B cell (primary cell): ENCODE measurements around the gene ELAVL4. TPM values are rescaled to one million over a fixed set of nuclear protein-coding genes. Genes with fewer than 3 reads are reported as not detected.

Experiments
- ATAC-seq: fragments of 200-7000 bp; cut with Tn5 transposase; one replicate; pipeline ENCODE4 v1.10.0; 2021; ENCODE audit warnings: low read depth, mild to moderate bottlenecking, moderate number of reproducible peaks, moderate library complexity
- CTCF ChIA-PET: fragments of 350-600 bp; sonication (Branson Sonifier 250); formaldehyde crosslinking; loops from one replicate; lab custom pipeline; 2021; ENCODE audit warnings: antibody characterized with exemption, inconsistent platforms; lab: Charles Lee
- POLR2A ChIA-PET: fragments of 350-600 bp; sonication (Branson Sonifier 250); formaldehyde crosslinking; loops from one replicate; lab custom pipeline; 2021; ENCODE audit warnings: antibody characterized with exemption; lab: Charles Lee
- DNase-seq: peaks from one replicate; pipeline ENCODE4 v3.0.0; 2013
- H2AFZ ChIP-seq: 2 replicates; pipeline ENCODE4 v1.6.1; 2012; ENCODE audit warnings: mild to moderate bottlenecking, low read depth, low read length; ENCODE audit not compliant: insufficient read depth, poor library complexity, severe bottlenecking
- H3K27ac ChIP-seq, 2 donors: 1 replicate in 1 of 2; 2 replicates in 1 of 2; pipeline ENCODE4 v1.5.1; 2012 to 2013; ENCODE audit warnings: low read length in 2 of 2, mild to moderate bottlenecking in 2 of 2, moderate library complexity in 1 of 2
- H3K27me3 ChIP-seq, 4 experiments: fragments of 200-600 bp in 1 of 4; sonication (generic) in 1 of 4; replicated peaks in 1 of 4; 1 replicate in 2 of 4; 2 replicates in 2 of 4; pipeline versions ENCODE4 v1.6.1 to v1.7.0; 2013 to 2016; ENCODE audit warnings: low read length in 3 of 4, mild to moderate bottlenecking in 2 of 4, mixed read lengths in 1 of 4, moderate library complexity in 1 of 4; ENCODE audit not compliant: insufficient read depth in 4 of 4, control insufficient read depth in 3 of 4; ENCODE audit errors: control extremely low read depth in 1 of 4
- H3K36me3 ChIP-seq, 2 experiments: replicated peaks in 1 of 2; 1 replicate in 1 of 2; 2 replicates in 1 of 2; pipeline versions ENCODE4 v1.6.1 to v1.7.1; 2013; ENCODE audit warnings: low read length in 1 of 2; ENCODE audit not compliant: insufficient read depth in 2 of 2, control insufficient read depth in 1 of 2; ENCODE audit errors: control extremely low read depth in 1 of 2, extremely low read depth in 1 of 2
- H3K4me1 ChIP-seq, 2 donors: fragments of 200-600 bp in 1 of 2; sonication (generic) in 1 of 2; 1 replicate in 1 of 2; 2 replicates in 1 of 2; pipeline versions ENCODE4 v1.5.1 to v1.6.1; 2013 to 2017; ENCODE audit warnings: low read length in 2 of 2; ENCODE audit not compliant: control insufficient read depth in 2 of 2, insufficient read depth in 2 of 2
- H3K4me2 ChIP-seq: replicated peaks from 2 replicates; pipeline ENCODE3; 2012; ENCODE audit warnings: mild to moderate bottlenecking, low read depth, low read length; ENCODE audit not compliant: poor library complexity, severe bottlenecking
- H3K4me3 ChIP-seq, 5 experiments: fragments of 200-600 bp in 1 of 5; sonication (generic) in 1 of 5; 1 replicate in 3 of 5; 2 replicates in 2 of 5; pipeline versions ENCODE4 v1.5.1 to v1.7.0; 2011 to 2016; ENCODE audit warnings: low read length in 4 of 5, mild to moderate bottlenecking in 4 of 5, low read depth in 2 of 5, control low read depth in 1 of 5, moderate library complexity in 1 of 5; ENCODE audit not compliant: insufficient read depth in 1 of 5; ENCODE audit errors: control extremely low read depth in 1 of 5, extremely low read depth in 1 of 5
- H3K79me2 ChIP-seq: fragments of 200-600 bp; sonication (generic); one replicate; pipeline ENCODE4 v1.6.0; 2016; ENCODE audit warnings: low read length; ENCODE audit not compliant: control insufficient read depth, insufficient read depth
- H3K9ac ChIP-seq: fragments of 200-600 bp; sonication (generic); 2 replicates; pipeline ENCODE4 v1.6.1; 2017; ENCODE audit warnings: mild to moderate bottlenecking, low read length, moderate library complexity
- H3K9me3 ChIP-seq, 3 donors: one replicate each; pipeline versions ENCODE4 v1.6.1 to v1.7.1; 2013; ENCODE audit warnings: low read length in 2 of 3; ENCODE audit not compliant: control insufficient read depth in 2 of 3, insufficient read depth in 1 of 3; ENCODE audit errors: control extremely low read depth in 1 of 3
- H4K20me1 ChIP-seq: 2 replicates; pipeline ENCODE4 v1.6.0; 2012; ENCODE audit warnings: mild to moderate bottlenecking, low read length; ENCODE audit not compliant: insufficient read depth, control insufficient read depth, poor library complexity, severe bottlenecking
- H3K27ac Mint-ChIP-seq: one replicate; pipeline ENCODE4 v1.8.0; 2021; ENCODE audit warnings: mixed read lengths
- H3K27me3 Mint-ChIP-seq: one replicate; pipeline ENCODE4 v1.8.0; 2021; ENCODE audit warnings: mixed read lengths
- H3K4me1 Mint-ChIP-seq: one replicate; pipeline ENCODE4 v1.8.0; 2021; ENCODE audit warnings: mixed read lengths
- H3K4me3 Mint-ChIP-seq: one replicate; pipeline ENCODE4 v1.8.0; 2021; ENCODE audit warnings: mixed read lengths
- H3K9me3 Mint-ChIP-seq: one replicate; pipeline ENCODE4 v1.8.0; 2022; ENCODE audit warnings: mixed read lengths; ENCODE audit not compliant: insufficient read depth
- EZH2 ChIP-seq: IDR thresholded peaks from 2 replicates; pipeline ENCODE4 v1.6.1; 2012; ENCODE audit warnings: borderline replicate concordance, low read depth, mild to moderate bottlenecking, moderate library complexity, low read length; ENCODE audit not compliant: insufficient read depth, poor library complexity, severe bottlenecking
- WGBS: methylation state at CpG from one replicate; pipeline ENCODE4 v1.1.5; 2013; ENCODE audit warnings: missing lambda C conversion rate; ENCODE audit not compliant: insufficient coverage; 5-methylcytosine and 5-hydroxymethylcytosine counted together
- intact Hi-C: fragments of 100-400 bp; cut with micrococcal nuclease; formaldehyde crosslinking; loops from one replicate; pipeline ENCODE4 v1.10.0; 2022
- polyA plus RNA-seq: library from polyadenylated mRNA; depleted of rRNA; stranded (reverse); fragments of >200 nt; gene quantifications from 2 replicates; pipeline ENCODE4 v1.2.3, GENCODE V29; 2012
- total RNA-seq, 2 donors: library from RNA; stranded (reverse); fragments of 120-200 nt in 1 of 2; gene quantifications; 1 replicate in 1 of 2; 2 replicates in 1 of 2; pipeline versions ENCODE4 v1.2.3 to v1.2.4, GENCODE V29; 2013 to 2022
- TF ChIP-seq, protein P1 (sequence below): fragments of 200-600 bp; IDR thresholded peaks from one replicate; pipeline ENCODE4 v1.8.0; 2022; ENCODE audit warnings: antibody characterized with exemption, mild to moderate bottlenecking

ELAVL4 gene
- total and polyA plus RNA-seq, 2 donors (not counting 1 experiment from before 2014, with no cell fraction given) = not detected

DNA sequence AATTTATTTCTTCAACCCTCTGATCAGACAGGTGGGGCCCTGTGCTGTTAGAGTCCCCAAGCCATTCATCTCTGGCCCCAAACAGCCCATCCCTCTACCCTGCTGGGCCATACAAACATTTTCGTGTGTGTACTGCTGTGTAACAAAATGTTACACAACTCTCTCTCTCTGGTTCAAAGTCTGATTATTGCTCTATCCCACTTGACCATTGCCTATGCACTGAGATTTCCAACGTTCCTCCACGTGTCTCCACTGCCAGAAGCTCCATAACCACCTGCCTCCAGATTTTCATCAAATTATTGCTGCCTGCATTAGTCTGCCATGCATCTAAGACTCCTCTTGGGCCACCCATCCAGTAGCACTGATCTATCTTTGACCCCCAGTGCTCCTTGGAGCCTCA is 104.8 kb downstream of the ELAVL4 start:
- POLR2A ChIA-PET = no interaction called here
- Histone ChIP-seq H3K36me3 (no peaks in the 10 kb centered on the region), H3K4me1 (no peaks in the 10 kb centered on the region), H2AFZ (no peak overlapping the region), H3K9me3 (no peaks in the 10 kb centered on the region), H3K4me3 (no peak overlapping the region), H3K79me2 (no peaks in the 10 kb centered on the region), H4K20me1 (no peaks in the 10 kb centered on the region), H3K4me2 (no peak overlapping the region), H3K9ac (no peak overlapping the region), H3K27me3 (no peaks in the 10 kb centered on the region), H3K27ac (no peak overlapping the region)
- DNase-seq (no peak), ATAC-seq (no peak)
- CTCF ChIA-PET = no interaction called here
- no peaks in the 10 kb centered on the region for H3K9me3 Mint-ChIP-seq
- no peaks in the 10 kb centered on the region for H3K4me1 Mint-ChIP-seq
- H3K4me3 Mint-ChIP-seq = no peak overlapping the region
- 82% methylated on average over 3 of the region's 3 CpGs for WGBS
- intact Hi-C loops = no loop called here
- H3K27ac Mint-ChIP-seq = no peak overlapping the region
- no peaks in the 10 kb centered on the region for H3K27me3 Mint-ChIP-seq
- no peak for TF ChIP-seq EZH2
- TF ChIP-seq, protein P1, sequence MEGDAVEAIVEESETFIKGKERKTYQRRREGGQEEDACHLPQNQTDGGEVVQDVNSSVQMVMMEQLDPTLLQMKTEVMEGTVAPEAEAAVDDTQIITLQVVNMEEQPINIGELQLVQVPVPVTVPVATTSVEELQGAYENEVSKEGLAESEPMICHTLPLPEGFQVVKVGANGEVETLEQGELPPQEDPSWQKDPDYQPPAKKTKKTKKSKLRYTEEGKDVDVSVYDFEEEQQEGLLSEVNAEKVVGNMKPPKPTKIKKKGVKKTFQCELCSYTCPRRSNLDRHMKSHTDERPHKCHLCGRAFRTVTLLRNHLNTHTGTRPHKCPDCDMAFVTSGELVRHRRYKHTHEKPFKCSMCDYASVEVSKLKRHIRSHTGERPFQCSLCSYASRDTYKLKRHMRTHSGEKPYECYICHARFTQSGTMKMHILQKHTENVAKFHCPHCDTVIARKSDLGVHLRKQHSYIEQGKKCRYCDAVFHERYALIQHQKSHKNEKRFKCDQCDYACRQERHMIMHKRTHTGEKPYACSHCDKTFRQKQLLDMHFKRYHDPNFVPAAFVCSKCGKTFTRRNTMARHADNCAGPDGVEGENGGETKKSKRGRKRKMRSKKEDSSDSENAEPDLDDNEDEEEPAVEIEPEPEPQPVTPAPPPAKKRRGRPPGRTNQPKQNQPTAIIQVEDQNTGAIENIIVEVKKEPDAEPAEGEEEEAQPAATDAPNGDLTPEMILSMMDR = no peak

DNA sequence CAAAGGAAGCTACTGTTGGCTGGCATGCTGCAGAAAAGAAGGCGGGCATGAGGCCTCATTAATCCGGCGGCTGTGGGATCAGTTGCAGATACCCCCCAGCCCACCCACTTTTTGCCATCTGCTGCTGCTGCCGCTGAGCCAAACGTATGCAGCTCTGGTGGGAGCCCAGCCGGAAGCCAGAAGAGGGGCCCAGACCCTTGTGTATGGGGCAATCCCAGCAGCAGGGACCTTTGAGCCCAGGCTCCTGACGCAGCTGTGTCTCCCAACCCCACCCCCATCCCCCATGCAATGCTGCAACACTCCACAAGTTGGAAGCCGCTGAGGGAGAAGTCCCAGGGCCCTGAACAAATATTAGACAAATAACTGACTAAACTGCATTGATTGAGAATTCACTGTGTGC is 106.0 kb downstream of the ELAVL4 start:
- POLR2A ChIA-PET = no interaction called here
- DNase-seq (no peak), ATAC-seq (no peak)
- no peaks in the 10 kb centered on the region for H3K4me1 Mint-ChIP-seq
- no peak overlapping the region for H3K4me3 ChIP-seq
- intact Hi-C loops = no loop called here
- no peaks in the 10 kb centered on the region for H3K27me3 Mint-ChIP-seq
- TF ChIP-seq EZH2 = no peak
- TF ChIP-seq, protein P1 = no peak
- 9% methylated on average over 8 of the region's 8 CpGs for WGBS
- no peaks in the 10 kb centered on the region for H3K4me1 ChIP-seq
- no peaks in the 10 kb centered on the region for H3K9me3 ChIP-seq
- CTCF ChIA-PET = no interaction called here
- H3K4me3 Mint-ChIP-seq = no peak overlapping the region
- H3K27me3 ChIP-seq = no peaks in the 10 kb centered on the region
- no peak overlapping the region for H3K27ac Mint-ChIP-seq
- no peaks in the 10 kb centered on the region for H3K79me2 ChIP-seq
- no peaks in the 10 kb centered on the region for H3K9me3 Mint-ChIP-seq
- H3K36me3 ChIP-seq = no peaks in the 10 kb centered on the region
- H3K9ac ChIP-seq = no peak overlapping the region
- no peak overlapping the region for H2AFZ ChIP-seq
- H3K4me2 ChIP-seq = no peak overlapping the region
- H3K27ac ChIP-seq = no peak overlapping the region
- no peaks in the 10 kb centered on the region for H4K20me1 ChIP-seq
